Measurements from ENCODE around the gene STK11IP. TPM values are rescaled to one million over a fixed set of nuclear protein-coding genes. Genes with fewer than 3 reads are reported as not detected.

Gene STK11IP
- total RNA-seq, 1 experiment from 2014 or later = 39.9 TPM

DNA sequence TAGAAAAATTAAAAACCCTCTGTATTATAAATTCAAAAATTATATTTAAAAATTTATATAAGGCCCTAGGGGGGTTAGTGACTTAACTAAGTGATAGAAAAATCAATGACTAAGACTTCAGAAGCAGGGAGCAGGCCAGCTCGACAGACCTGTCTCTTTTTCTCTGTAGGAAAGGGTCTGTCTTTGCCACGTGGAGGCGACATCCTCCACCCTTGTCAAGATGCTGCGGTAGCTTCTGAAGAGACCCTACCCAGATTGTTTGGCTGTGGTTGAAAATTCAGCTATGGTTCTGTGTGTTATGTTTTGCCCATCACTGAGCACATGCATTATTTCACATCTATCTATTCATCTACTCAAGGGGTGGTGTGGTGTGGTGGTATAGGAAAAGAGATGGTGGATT, 21.6 kb downstream of the STK11IP start:
- peaks cover 3% of the 10 kb centered on the region; the same call in 1 of the 2 replicates for H3K36me3 Mint-ChIP-seq
- H3K4me3 Mint-ChIP-seq = no peak overlapping the region
- peak; percentile 79 for ATAC-seq
- no peaks in the 10 kb centered on the region for H3K4me1 Mint-ChIP-seq
- no peak overlapping the region for H3K27ac Mint-ChIP-seq
- DNase-seq (ENCODE audit: low spot score) = no peak
- POLR2A ChIA-PET = interaction anchor here (1.0 kb wide), 1 partner anchor 24 kb away, joined by 3 read pairs; no protein-coding TSS in a partner anchor
- no peaks in the 10 kb centered on the region for H3K9me3 Mint-ChIP-seq
- peaks cover 2% of the 10 kb centered on the region for H3K27me3 Mint-ChIP-seq (ENCODE audit: low read depth)
- CTCF ChIA-PET = interaction anchor here (0.6 to 5.1 kb wide), 34 partner anchors 9 to 124 kb away, joined by 3 to 63 read pairs (median 4); partner anchors contain the start of genes CHPF, OBSL1, STK11IP and TMEM198
- TF ChIP-seq SP1 (CRISPR knock-in tag; conservative IDR thresholded peaks at IDR 0.05) = no peak
- TF ChIP-seq, protein P1, sequence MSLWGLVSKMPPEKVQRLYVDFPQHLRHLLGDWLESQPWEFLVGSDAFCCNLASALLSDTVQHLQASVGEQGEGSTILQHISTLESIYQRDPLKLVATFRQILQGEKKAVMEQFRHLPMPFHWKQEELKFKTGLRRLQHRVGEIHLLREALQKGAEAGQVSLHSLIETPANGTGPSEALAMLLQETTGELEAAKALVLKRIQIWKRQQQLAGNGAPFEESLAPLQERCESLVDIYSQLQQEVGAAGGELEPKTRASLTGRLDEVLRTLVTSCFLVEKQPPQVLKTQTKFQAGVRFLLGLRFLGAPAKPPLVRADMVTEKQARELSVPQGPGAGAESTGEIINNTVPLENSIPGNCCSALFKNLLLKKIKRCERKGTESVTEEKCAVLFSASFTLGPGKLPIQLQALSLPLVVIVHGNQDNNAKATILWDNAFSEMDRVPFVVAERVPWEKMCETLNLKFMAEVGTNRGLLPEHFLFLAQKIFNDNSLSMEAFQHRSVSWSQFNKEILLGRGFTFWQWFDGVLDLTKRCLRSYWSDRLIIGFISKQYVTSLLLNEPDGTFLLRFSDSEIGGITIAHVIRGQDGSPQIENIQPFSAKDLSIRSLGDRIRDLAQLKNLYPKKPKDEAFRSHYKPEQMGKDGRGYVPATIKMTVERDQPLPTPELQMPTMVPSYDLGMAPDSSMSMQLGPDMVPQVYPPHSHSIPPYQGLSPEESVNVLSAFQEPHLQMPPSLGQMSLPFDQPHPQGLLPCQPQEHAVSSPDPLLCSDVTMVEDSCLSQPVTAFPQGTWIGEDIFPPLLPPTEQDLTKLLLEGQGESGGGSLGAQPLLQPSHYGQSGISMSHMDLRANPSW (CRISPR knock-in tag; conservative IDR thresholded peaks at IDR 0.05; ENCODE audit: low read depth) = no peak

DNA sequence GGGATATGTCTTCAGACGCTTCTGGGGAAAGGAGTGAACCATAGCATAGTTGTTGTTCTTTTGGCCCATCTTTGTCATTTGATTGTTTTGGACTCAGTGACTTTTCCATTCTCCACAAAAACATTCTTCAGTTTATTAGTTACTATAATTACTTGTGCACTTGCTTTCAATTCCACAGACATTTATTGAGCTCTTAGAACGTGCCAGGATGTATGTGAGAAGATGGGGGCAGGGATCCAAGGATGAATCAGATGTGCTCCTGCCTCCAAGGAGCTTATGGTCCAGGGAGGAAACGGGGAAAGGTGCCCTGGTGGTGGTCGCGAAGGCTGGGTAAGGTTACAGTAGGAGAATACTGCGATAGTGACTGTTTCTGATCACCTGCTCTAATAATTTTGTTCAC, 22.9 kb downstream of the STK11IP start:
- no peaks in the 10 kb centered on the region for H3K9me3 Mint-ChIP-seq
- H3K27ac Mint-ChIP-seq = no peak overlapping the region
- ATAC-seq = no peak
- ChIA-PET CTCF (interaction anchor here (2.2 to 5.1 kb wide), 3 partner anchors 23 to 125 kb away, joined by 9 to 63 read pairs (median 27); a partner anchor contains a TSS), POLR2A (no interaction called here)
- H3K4me3 Mint-ChIP-seq = no peak overlapping the region
- no peaks in the 10 kb centered on the region for H3K4me1 Mint-ChIP-seq
- no peaks in the 10 kb centered on the region for H3K36me3 Mint-ChIP-seq
- peaks cover 10% of the 10 kb centered on the region for H3K27me3 Mint-ChIP-seq (ENCODE audit: low read depth)
- no peak for DNase-seq (ENCODE audit: low spot score)
- no peak for TF ChIP-seq ZNF138 (CRISPR knock-in tag; conservative IDR thresholded peaks at IDR 0.05)
- TF ChIP-seq NR2C2 (CRISPR knock-in tag; IDR thresholded peaks at IDR 0.05) = no peak
- TF ChIP-seq, protein P2, sequence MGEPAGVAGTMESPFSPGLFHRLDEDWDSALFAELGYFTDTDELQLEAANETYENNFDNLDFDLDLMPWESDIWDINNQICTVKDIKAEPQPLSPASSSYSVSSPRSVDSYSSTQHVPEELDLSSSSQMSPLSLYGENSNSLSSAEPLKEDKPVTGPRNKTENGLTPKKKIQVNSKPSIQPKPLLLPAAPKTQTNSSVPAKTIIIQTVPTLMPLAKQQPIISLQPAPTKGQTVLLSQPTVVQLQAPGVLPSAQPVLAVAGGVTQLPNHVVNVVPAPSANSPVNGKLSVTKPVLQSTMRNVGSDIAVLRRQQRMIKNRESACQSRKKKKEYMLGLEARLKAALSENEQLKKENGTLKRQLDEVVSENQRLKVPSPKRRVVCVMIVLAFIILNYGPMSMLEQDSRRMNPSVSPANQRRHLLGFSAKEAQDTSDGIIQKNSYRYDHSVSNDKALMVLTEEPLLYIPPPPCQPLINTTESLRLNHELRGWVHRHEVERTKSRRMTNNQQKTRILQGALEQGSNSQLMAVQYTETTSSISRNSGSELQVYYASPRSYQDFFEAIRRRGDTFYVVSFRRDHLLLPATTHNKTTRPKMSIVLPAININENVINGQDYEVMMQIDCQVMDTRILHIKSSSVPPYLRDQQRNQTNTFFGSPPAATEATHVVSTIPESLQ (CRISPR knock-in tag; IDR thresholded peaks at IDR 0.05) = no peak
- no peak for TF ChIP-seq ESRRA (CRISPR knock-in tag; IDR thresholded peaks at IDR 0.05; ENCODE audit: borderline replicate concordance)
- no peak for TF ChIP-seq TCF7 (CRISPR knock-in tag; IDR thresholded peaks at IDR 0.05; ENCODE audit: low read depth)
- no peak for TF ChIP-seq CBFB (CRISPR knock-in tag; IDR thresholded peaks at IDR 0.05; ENCODE audit: low read depth)
- TF ChIP-seq, protein P3, sequence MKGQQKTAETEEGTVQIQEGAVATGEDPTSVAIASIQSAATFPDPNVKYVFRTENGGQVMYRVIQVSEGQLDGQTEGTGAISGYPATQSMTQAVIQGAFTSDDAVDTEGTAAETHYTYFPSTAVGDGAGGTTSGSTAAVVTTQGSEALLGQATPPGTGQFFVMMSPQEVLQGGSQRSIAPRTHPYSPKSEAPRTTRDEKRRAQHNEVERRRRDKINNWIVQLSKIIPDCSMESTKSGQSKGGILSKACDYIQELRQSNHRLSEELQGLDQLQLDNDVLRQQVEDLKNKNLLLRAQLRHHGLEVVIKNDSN (CRISPR knock-in tag; IDR thresholded peaks at IDR 0.05) = no peak
- TF ChIP-seq, protein P4, sequence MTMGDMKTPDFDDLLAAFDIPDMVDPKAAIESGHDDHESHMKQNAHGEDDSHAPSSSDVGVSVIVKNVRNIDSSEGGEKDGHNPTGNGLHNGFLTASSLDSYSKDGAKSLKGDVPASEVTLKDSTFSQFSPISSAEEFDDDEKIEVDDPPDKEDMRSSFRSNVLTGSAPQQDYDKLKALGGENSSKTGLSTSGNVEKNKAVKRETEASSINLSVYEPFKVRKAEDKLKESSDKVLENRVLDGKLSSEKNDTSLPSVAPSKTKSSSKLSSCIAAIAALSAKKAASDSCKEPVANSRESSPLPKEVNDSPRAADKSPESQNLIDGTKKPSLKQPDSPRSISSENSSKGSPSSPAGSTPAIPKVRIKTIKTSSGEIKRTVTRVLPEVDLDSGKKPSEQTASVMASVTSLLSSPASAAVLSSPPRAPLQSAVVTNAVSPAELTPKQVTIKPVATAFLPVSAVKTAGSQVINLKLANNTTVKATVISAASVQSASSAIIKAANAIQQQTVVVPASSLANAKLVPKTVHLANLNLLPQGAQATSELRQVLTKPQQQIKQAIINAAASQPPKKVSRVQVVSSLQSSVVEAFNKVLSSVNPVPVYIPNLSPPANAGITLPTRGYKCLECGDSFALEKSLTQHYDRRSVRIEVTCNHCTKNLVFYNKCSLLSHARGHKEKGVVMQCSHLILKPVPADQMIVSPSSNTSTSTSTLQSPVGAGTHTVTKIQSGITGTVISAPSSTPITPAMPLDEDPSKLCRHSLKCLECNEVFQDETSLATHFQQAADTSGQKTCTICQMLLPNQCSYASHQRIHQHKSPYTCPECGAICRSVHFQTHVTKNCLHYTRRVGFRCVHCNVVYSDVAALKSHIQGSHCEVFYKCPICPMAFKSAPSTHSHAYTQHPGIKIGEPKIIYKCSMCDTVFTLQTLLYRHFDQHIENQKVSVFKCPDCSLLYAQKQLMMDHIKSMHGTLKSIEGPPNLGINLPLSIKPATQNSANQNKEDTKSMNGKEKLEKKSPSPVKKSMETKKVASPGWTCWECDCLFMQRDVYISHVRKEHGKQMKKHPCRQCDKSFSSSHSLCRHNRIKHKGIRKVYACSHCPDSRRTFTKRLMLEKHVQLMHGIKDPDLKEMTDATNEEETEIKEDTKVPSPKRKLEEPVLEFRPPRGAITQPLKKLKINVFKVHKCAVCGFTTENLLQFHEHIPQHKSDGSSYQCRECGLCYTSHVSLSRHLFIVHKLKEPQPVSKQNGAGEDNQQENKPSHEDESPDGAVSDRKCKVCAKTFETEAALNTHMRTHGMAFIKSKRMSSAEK (CRISPR knock-in tag; IDR thresholded peaks at IDR 0.05; ENCODE audit: borderline replicate concordance) = no peak
- TF ChIP-seq, protein P5, sequence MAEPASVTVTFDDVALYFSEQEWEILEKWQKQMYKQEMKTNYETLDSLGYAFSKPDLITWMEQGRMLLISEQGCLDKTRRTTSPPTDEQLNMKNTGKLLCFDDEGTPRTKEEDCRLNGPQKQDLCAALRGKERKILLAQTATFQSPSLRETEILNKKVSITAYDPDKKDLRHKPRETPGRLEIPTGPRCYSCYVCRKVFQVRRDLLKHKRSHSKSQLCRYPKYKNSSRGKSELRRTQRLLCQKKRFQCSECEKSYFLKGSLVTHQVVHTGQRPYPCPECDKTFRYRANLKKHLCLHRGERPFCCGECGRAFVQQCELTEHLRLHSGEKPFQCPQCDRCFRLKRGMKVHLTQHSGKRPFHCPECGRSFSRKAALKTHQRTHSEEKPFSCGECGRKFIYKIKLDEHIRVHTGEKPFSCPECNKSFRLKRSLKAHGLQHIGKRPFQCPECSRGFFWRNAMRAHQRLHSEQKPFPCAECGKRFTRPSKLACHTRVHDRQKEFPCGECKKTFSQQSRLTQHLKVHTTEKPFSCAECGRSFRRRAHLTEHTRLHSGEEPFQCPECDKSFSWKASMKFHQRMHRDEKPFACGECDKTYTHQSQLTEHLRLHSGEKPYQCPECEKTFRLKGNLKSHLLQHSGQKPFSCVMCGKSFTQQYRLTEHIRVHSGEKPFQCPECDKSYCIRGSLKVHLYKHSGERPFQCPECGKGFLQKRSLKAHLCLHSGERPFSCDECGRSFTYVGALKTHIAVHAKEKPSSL (CRISPR knock-in tag; conservative IDR thresholded peaks at IDR 0.05) = no peak
- TF ChIP-seq TP53 (CRISPR knock-in tag; IDR thresholded peaks at IDR 0.05) = no peak
- TF ChIP-seq, protein P6, sequence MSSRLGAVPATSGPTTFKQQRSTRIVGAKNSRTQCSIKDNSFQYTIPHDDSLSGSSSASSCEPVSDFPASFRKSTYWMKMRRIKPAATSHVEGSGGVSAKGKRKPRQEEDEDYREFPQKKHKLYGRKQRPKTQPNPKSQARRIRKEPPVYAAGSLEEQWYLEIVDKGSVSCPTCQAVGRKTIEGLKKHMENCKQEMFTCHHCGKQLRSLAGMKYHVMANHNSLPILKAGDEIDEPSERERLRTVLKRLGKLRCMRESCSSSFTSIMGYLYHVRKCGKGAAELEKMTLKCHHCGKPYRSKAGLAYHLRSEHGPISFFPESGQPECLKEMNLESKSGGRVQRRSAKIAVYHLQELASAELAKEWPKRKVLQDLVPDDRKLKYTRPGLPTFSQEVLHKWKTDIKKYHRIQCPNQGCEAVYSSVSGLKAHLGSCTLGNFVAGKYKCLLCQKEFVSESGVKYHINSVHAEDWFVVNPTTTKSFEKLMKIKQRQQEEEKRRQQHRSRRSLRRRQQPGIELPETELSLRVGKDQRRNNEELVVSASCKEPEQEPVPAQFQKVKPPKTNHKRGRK (CRISPR knock-in tag; IDR thresholded peaks at IDR 0.05; ENCODE audit: borderline replicate concordance) = no peak
- TF ChIP-seq, protein P7, sequence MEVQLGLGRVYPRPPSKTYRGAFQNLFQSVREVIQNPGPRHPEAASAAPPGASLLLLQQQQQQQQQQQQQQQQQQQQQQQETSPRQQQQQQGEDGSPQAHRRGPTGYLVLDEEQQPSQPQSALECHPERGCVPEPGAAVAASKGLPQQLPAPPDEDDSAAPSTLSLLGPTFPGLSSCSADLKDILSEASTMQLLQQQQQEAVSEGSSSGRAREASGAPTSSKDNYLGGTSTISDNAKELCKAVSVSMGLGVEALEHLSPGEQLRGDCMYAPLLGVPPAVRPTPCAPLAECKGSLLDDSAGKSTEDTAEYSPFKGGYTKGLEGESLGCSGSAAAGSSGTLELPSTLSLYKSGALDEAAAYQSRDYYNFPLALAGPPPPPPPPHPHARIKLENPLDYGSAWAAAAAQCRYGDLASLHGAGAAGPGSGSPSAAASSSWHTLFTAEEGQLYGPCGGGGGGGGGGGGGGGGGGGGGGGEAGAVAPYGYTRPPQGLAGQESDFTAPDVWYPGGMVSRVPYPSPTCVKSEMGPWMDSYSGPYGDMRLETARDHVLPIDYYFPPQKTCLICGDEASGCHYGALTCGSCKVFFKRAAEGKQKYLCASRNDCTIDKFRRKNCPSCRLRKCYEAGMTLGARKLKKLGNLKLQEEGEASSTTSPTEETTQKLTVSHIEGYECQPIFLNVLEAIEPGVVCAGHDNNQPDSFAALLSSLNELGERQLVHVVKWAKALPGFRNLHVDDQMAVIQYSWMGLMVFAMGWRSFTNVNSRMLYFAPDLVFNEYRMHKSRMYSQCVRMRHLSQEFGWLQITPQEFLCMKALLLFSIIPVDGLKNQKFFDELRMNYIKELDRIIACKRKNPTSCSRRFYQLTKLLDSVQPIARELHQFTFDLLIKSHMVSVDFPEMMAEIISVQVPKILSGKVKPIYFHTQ (CRISPR knock-in tag; IDR thresholded peaks at IDR 0.05) = no peak
- no peak for TF ChIP-seq ZNF263 (CRISPR knock-in tag; IDR thresholded peaks at IDR 0.05; ENCODE audit: low read depth)
- TF ChIP-seq, protein P8, sequence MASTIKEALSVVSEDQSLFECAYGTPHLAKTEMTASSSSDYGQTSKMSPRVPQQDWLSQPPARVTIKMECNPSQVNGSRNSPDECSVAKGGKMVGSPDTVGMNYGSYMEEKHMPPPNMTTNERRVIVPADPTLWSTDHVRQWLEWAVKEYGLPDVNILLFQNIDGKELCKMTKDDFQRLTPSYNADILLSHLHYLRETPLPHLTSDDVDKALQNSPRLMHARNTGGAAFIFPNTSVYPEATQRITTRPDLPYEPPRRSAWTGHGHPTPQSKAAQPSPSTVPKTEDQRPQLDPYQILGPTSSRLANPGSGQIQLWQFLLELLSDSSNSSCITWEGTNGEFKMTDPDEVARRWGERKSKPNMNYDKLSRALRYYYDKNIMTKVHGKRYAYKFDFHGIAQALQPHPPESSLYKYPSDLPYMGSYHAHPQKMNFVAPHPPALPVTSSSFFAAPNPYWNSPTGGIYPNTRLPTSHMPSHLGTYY (CRISPR knock-in tag; IDR thresholded peaks at IDR 0.05) = no peak
